HG03196 (cell line): ENCODE measurements around the gene TCEA2.

Experiments
- ATAC-seq: cut with Tn5 transposase; IDR thresholded peaks from one replicate; pipeline ENCODE4 v1.9.1; 2021; ENCODE audit not compliant: unreplicated experiment

TCEA2 gene

DNA sequence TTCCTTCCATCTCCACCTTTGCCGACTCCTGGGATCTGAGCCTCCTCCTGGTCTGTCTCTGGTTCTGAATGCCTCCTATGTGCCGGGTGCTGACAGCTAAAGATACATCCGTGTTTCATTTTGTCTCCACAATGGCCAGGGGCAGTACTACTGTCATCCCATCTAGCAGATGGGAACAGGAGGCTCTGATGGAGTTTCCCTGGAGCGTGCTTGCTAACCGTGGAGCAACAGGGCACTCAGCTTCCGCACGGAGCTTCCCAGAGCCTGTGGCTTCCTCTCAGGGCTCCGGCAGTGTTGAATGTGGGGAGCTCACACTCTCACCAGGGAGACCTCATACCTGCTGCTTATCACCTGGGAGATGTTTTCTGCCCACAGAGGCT is 56.3 kb downstream of the TCEA2 start:
- ATAC-seq = no peak

DNA sequence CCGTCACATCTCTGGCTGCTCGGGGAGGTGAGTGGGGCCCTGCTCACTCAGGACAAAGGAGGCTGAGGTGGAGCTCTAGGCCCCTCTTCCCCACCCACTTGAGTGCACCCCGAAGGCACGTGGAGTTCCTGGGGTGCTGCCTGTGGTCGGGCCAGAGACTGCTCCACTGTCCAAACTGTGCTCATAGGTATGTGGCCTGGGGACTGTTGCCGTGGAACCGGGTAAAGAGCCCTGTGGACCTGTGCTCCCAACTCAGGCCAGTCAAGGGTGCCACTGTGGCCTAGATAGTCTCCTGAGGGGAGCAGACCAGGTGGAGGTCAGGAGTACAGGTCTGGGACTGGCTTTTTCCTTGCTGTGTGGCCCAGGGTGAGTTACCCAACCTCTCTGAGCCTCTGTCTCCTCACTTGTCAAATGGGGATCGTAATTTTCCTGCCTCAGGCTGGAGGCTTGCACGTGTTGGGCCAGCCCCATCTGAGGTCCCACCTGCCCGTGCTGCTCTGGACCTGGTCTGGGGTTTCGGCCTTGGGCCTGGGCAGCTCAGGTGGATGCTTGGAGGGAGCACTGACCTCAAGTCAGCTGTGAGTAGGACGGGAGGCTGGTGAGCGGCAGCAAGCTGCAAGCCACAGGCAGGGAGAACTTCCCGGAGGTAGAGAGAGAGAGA is 56.8 kb downstream of the TCEA2 start:
- ATAC-seq = peak; percentile 8

DNA sequence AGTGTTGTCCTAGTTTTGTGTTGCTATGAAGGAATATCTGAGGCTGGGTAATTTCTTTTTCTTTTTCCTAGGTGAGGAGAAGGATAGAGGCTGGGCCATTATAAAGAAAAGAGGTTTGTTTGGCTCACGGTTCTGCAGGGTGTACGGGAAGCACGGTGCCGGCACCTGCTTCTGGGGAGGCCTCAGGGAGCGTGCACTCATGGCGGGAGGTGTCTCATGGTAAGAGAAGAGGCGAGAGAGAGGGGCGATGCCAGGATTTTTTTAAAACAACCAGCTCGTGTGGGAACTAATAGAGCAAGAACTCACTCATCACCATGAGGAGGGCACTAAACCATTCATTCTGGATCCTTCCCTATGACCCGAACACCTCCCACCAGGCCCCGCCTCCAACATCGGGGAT is 58.6 kb downstream of the TCEA2 start:
- ATAC-seq = no peak
